Right lobe of liver (tissue), 6 donors: Measurements from ENCODE around the gene SPRR2G. TPM values are rescaled to one million over a fixed set of nuclear protein-coding genes. Genes with fewer than 3 reads are reported as not detected.
A peak's percentile ranks its signal among the peaks of the same experiment; 100 is the strongest.
"Not testable (repeated sequence)": the region's sequence is repeated elsewhere in the genome, so short reads cannot be mapped to it uniquely, and the experiment has no call there.

Experiments
- ATAC-seq, 4 donors: fragments of 200-7000 bp; cut with Tn5 transposase; one replicate each; pipeline ENCODE4 v1.9.1; 2020; ENCODE audit warnings: mild to moderate bottlenecking in 4 of 4, moderate library complexity in 4 of 4
- DNase-seq, 3 donors: peaks; one replicate each; pipeline ENCODE4 v3.0.0-alpha.2; 2020
- H3K27ac ChIP-seq, 3 donors: fragments of 200-600 bp; one replicate each; pipeline ENCODE4 v1.8.0; 2022
- H3K27me3 ChIP-seq, 2 donors: fragments of 200-600 bp; one replicate each; pipeline ENCODE4 v1.8.0; 2022
- H3K36me3 ChIP-seq, 4 donors: fragments of 200-600 bp; sonication (generic) in 1 of 4; one replicate each; pipeline versions ENCODE4 v1.5.1 to v1.8.0; 2017 to 2022; ENCODE audit warnings: control low read depth in 1 of 4
- H3K4me1 ChIP-seq, 4 donors: fragments of 200-600 bp; sonication (generic) in 1 of 4; one replicate each; pipeline versions ENCODE4 v1.5.1 to v1.8.0; 2017 to 2022; ENCODE audit warnings: control low read depth in 1 of 4
- H3K4me3 ChIP-seq, 3 donors: fragments of 200-600 bp; one replicate each; pipeline ENCODE4 v1.8.0; 2022
- H3K9me3 ChIP-seq, 4 donors: fragments of 200-600 bp; sonication (generic) in 1 of 4; one replicate each; pipeline versions ENCODE4 v1.5.1 to v1.8.0; 2017 to 2022; ENCODE audit warnings: control low read depth in 1 of 4
- CTCF ChIP-seq, 4 donors: fragments of 200-600 bp in 3 of 4; fragments of 450-650 bp in 1 of 4; IDR thresholded peaks; one replicate each; pipeline versions ENCODE4 v1.5.1 to v1.8.0; 2016 to 2022; ENCODE audit warnings: antibody characterized with exemption in 4 of 4, mild to moderate bottlenecking in 2 of 4
- POLR2A ChIP-seq: fragments of 450-650 bp; IDR thresholded peaks from one replicate; pipeline ENCODE4 v1.6.1; 2017; ENCODE audit warnings: antibody characterized with exemption, mild to moderate bottlenecking
- WGBS: methylation state at CpG from one replicate; pipeline ENCODE4 v1.1.6; 2018; ENCODE audit warnings: low coverage, low lambda C conversion rate; ENCODE audit not compliant: insufficient coverage; ENCODE audit errors: missing lambda C conversion rate; 5-methylcytosine and 5-hydroxymethylcytosine counted together
- intact Hi-C, 2 donors: fragments of 100-400 bp; cut with DNase I; formaldehyde crosslinking; loops; one replicate each; pipeline versions ENCODE4 v1.11.2 to v1.14.1; 2022
- total RNA-seq, 6 experiments: library from RNA; depleted of rRNA in 2 of 6; stranded (reverse); fragments of >200 nt in 2 of 6; fragmentation: NEBNext Ultra II Directional in 3 of 6; extraction: Animal tissue kit (Norgen Biotek cat#: 25700) in 3 of 6; gene quantifications; one replicate each; pipeline versions ENCODE4 v1.1.0 to v1.2.4, GENCODE V29; 2016 to 2023
- donor health status: DM: no; HTN: yes; CAD: no.
- donor health status: DM: no; HTN: no; CAD: no.
- donor health status: DM: no; HTN: no; CAD: no.
- donor health status: DM: no; HTN: yes; CAD: no.
- donor health status: DM: no; HTN: yes; CAD: no.

The SPRR2G gene
- total RNA-seq, 6 experiments from 2014 or later, result not detected

GRCh38 chr1:153190373-153190772 lies 39.7 kb upstream of the SPRR2G start:
- H3K9me3 ChIP-seq, result no peaks in the 10 kb centered on the region
- 7% methylated on average over 3 of the region's 3 CpGs for WGBS
- intact Hi-C loops, result no loop called here
- no peak overlapping the region for H3K4me3 ChIP-seq
- TF ChIP-seq CTCF (IDR thresholded peaks at IDR 0.05) (peak in 3 of 4 donors; percentile 11 to 31 (median 24)), POLR2A (no peak)
- no peaks in the 10 kb centered on the region for H3K27me3 ChIP-seq
- H3K27ac ChIP-seq, result no peak overlapping the region
- no peaks in the 10 kb centered on the region for H3K36me3 ChIP-seq
- ATAC-seq (no peak), DNase-seq (no peak)
- H3K4me1 ChIP-seq, result no peaks in the 10 kb centered on the region

GRCh38 chr1:153188301-153188700 lies 37.6 kb upstream of the SPRR2G start:
- DNase-seq, H3K36me3 ChIP-seq, H3K9me3 ChIP-seq, H3K27me3 ChIP-seq, ATAC-seq, H3K4me3 ChIP-seq, H3K27ac ChIP-seq, H3K4me1 ChIP-seq, intact Hi-C loops: not testable (repeated sequence)
- no CpG with 5 or more reads among the region's 4 CpGs for WGBS

- Histone ChIP-seq H3K36me3 (no peaks in the 10 kb centered on the region), H3K27ac (no peak overlapping the region), H3K4me1 (no peaks in the 10 kb centered on the region), H3K4me3 (no peak overlapping the region), H3K9me3 (no peaks in the 10 kb centered on the region), H3K27me3 (no peaks in the 10 kb centered on the region)
- ATAC-seq (no peak), DNase-seq (no peak)
- WGBS, result 49% methylated on average over 4 of the region's 4 CpGs
- intact Hi-C loops, result no loop called here
- TF ChIP-seq POLR2A, result no peak
- TF ChIP-seq CTCF (IDR thresholded peaks at IDR 0.05), result no peak
These were observed 29.9 kb upstream of the SPRR2G start for GRCh38 chr1:153180556-153180955.

- DNase-seq (no peak), ATAC-seq (no peak)
- Histone ChIP-seq H3K27me3 (no peaks in the 10 kb centered on the region), H3K27ac (no peak overlapping the region), H3K4me3 (no peak overlapping the region), H3K4me1 (no peaks in the 10 kb centered on the region), H3K9me3 (no peaks in the 10 kb centered on the region), H3K36me3 (no peaks in the 10 kb centered on the region)
- TF ChIP-seq CTCF (IDR thresholded peaks at IDR 0.05) (no peak), POLR2A (no peak)
- intact Hi-C loops, result no loop called here
These were observed 28.2 kb upstream of the SPRR2G start for GRCh38 chr1:153178922-153179321.

GRCh38 chr1:153174624-153175023 lies 23.9 kb upstream of the SPRR2G start:
- Histone ChIP-seq H3K36me3 (no peaks in the 10 kb centered on the region), H3K4me1 (no peaks in the 10 kb centered on the region), H3K9me3 (no peaks in the 10 kb centered on the region), H3K27ac (no peak overlapping the region), H3K4me3 (no peak overlapping the region), H3K27me3 (no peaks in the 10 kb centered on the region)
- ATAC-seq (no peak), DNase-seq (no peak)
- intact Hi-C loops, result no loop called here
- TF ChIP-seq POLR2A (no peak), CTCF (IDR thresholded peaks at IDR 0.05) (no peak)
